Thymus (tissue), 11 donors: ENCODE measurements around the gene NFKBIA. TPM values are rescaled to one million over a fixed set of nuclear protein-coding genes. Genes with fewer than 3 reads are reported as not detected.

Experiments used
- DNase-seq, 9 donors: peaks; one replicate each; pipeline ENCODE4 v3.0.0-alpha.2; 2013; ENCODE audit warnings: low spot score in 9 of 9, low read depth in 6 of 9, missing footprints in 1 of 9
- H3K27ac ChIP-seq, 2 donors: one replicate each; pipeline ENCODE4 v1.5.1; 2013; ENCODE audit warnings: control low read depth in 1 of 2, low read depth in 1 of 2, low read length in 1 of 2, mild to moderate bottlenecking in 1 of 2, moderate library complexity in 1 of 2
- H3K27me3 ChIP-seq, 2 donors: one replicate each; pipeline ENCODE4 v1.5.1; 2013; ENCODE audit warnings: low read length in 1 of 2; ENCODE audit not compliant: control insufficient read depth in 2 of 2, insufficient read depth in 1 of 2
- H3K36me3 ChIP-seq, 2 donors: one replicate each; pipeline ENCODE4 v1.5.1; 2013; ENCODE audit warnings: low read length in 1 of 2, mild to moderate bottlenecking in 1 of 2, moderate library complexity in 1 of 2; ENCODE audit not compliant: control insufficient read depth in 2 of 2, insufficient read depth in 2 of 2
- H3K4me1 ChIP-seq, 2 donors: one replicate each; pipeline ENCODE4 v1.5.1; 2013; ENCODE audit warnings: low read length in 2 of 2; ENCODE audit not compliant: control insufficient read depth in 2 of 2, insufficient read depth in 2 of 2
- H3K4me3 ChIP-seq, 2 donors: one replicate each; pipeline ENCODE4 v1.5.1; 2013; ENCODE audit warnings: low read length in 2 of 2, control low read depth in 1 of 2, mild to moderate bottlenecking in 1 of 2
- H3K9me3 ChIP-seq, 2 donors: one replicate each; pipeline ENCODE4 v1.5.1; 2013; ENCODE audit warnings: low read length in 1 of 2, mild to moderate bottlenecking in 1 of 2; ENCODE audit not compliant: control insufficient read depth in 2 of 2, insufficient read depth in 1 of 2
- WGBS: extraction: QIAGEN DNeasy Blood & Tissue Kit; methylation state at CpG from one replicate; pipeline ENCODE4 v1.1.7; 2013; 5-methylcytosine and 5-hydroxymethylcytosine counted together
- polyA plus RNA-seq: library from polyadenylated mRNA; stranded (reverse); fragments of 200-250 nt; gene quantifications from one replicate; pipeline ENCODE4 v1.2.3, GENCODE V29; 2013
- total RNA-seq: library from RNA; stranded (reverse); fragments of 120-200 nt; gene quantifications from one replicate; pipeline ENCODE4 v1.2.4, GENCODE V29; 2013
- donor health status: healthy.

NFKBIA gene
- total and polyA plus RNA-seq, 2 donors, result 166 to 241 TPM

DNA sequence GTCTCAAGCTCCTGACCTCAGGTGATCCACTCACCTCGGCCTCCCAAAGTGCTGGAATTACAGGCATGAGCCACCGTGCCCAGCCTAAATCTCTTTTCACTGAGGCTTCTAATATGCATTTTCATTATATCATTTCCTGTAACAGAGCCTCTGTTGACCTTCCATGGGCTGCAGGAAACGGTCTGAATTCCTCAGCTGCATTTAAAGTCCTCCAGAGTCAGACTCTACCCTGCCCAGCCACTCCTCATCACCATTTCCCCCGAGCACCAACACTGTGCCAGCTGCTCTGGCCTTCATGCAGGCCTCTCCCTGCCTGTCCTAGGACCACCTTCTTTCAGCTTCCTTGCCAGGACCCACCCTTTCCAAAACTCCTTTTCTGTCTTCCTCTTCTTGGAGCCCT lies 9.8 kb upstream of the NFKBIA start:
- no peak for DNase-seq
- H3K27me3 ChIP-seq, result no peaks in the 10 kb centered on the region
- no peak overlapping the region for H3K27ac ChIP-seq
- H3K4me3 ChIP-seq, result no peak overlapping the region
- H3K4me1 ChIP-seq, result peaks cover 6 to 31% of the 10 kb centered on the region in 2 donors
- 89% methylated on average over 4 of the region's 4 CpGs for WGBS
- no peaks in the 10 kb centered on the region for H3K36me3 ChIP-seq
- no peaks in the 10 kb centered on the region for H3K9me3 ChIP-seq

DNA sequence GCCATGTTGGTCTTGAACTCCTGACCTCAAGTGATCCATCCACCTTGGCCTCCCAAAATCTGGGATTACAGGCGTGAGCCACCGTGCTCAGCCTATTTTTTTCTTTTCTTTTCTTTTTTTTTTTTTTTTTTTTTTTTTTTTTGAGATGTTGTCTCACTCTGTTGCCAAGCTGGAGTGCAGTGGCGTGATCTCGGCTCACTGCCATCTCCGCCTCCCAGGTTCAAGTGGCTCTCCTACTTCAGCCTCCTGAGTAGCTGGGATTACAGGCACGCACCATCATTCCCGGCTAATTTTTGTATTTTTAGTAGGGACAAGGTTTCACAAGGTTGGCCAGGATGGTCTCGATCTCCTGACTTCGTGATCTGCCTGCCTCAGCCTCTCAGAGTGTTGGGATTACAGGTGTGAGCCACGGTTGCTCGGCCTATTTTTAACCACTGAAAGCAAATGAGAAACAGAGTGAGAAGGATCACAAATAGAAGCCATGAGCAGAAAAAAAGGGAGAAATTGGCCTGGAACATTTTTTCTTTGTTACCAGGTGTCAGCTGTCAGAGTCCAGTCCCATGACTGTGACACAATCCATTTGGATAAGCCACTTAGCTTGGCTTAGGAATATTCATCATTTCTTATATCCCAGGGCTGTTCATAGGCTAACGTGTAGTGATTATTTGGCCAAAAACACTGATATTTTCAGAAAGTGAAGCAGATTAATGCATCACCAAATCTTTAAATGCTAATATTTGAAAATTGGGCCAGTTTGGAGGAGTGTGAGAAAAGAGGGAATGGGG lies 7.9 kb upstream of the NFKBIA start:
- no peaks in the 10 kb centered on the region for H3K27me3 ChIP-seq
- no peaks in the 10 kb centered on the region for H3K36me3 ChIP-seq
- WGBS, result 93% methylated on average over 12 of the region's 12 CpGs
- no peaks in the 10 kb centered on the region for H3K9me3 ChIP-seq
- peaks cover 6 to 28% of the 10 kb centered on the region in 2 donors for H3K4me1 ChIP-seq
- no peak overlapping the region for H3K27ac ChIP-seq
- no peak for DNase-seq
- no peak overlapping the region for H3K4me3 ChIP-seq

DNA sequence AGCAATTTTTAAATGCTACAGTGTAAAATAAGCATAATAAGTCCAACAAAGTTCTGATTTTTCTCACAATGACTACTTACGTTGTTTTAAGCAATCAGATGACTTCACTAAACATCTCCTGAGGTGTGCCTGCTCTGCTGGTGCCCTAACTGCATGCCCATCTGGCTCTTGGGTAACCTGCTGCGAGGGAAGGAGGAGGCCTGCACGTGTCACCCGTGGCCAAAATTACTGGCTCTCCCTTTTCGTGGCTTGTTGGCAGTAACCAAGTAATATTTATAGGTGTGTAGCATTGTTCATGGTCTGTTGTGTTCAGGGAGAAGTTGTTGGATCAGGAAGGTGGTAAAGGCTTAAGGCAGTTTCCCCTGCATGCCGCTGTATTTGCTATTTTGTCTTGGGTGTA lies 6.3 kb upstream of the NFKBIA start:
- H3K4me1 ChIP-seq, result peaks cover 1 to 16% of the 10 kb centered on the region in 2 donors
- 93% methylated on average over 6 of the region's 6 CpGs for WGBS
- H3K9me3 ChIP-seq, result no peaks in the 10 kb centered on the region
- no peaks in the 10 kb centered on the region for H3K27me3 ChIP-seq
- H3K36me3 ChIP-seq, result no peaks in the 10 kb centered on the region
- DNase-seq, result no peak
- H3K27ac ChIP-seq, result no peak overlapping the region
- H3K4me3 ChIP-seq, result no peak overlapping the region

DNA sequence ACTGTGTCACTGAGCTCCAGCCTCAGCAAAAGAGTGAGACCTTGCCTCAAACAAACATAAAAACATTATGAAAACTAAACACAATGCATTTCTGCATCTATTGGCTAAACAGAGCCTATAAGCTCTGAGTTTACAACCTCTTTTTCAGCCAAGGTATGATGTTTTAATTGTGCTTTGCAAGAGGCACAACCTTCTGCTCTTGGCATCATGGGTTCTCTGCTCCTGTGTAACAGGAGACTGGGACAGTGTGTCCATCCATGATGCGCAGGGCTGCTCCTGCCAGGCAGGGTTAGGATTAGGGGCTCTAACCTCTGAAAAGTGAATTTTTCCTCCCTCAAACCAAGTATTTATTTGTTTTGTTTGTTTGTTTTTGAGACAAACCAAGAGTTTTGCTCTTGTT lies 5.0 kb upstream of the NFKBIA start:
- H3K4me1 ChIP-seq, result peaks cover 4 to 20% of the 10 kb centered on the region in 2 donors
- H3K9me3 ChIP-seq, result no peaks in the 10 kb centered on the region
- WGBS, result 100% methylated on average over 1 of the region's 1 CpG
- no peak overlapping the region for H3K27ac ChIP-seq
- no peaks in the 10 kb centered on the region for H3K27me3 ChIP-seq
- DNase-seq, result no peak
- no peaks in the 10 kb centered on the region for H3K36me3 ChIP-seq
- H3K4me3 ChIP-seq, result no peak overlapping the region

GRCh38 chr14:35408026-35408425 lies 3.5 kb upstream of the NFKBIA start:
- Histone ChIP-seq H3K4me3 (no peak overlapping the region), H3K27ac (no peak overlapping the region), H3K4me1 (peaks cover 5 to 23% of the 10 kb centered on the region in 2 donors), H3K36me3 (peaks cover 2 to 7% of the 10 kb centered on the region in 2 donors), H3K27me3 (no peaks in the 10 kb centered on the region), H3K9me3 (no peaks in the 10 kb centered on the region)
- DNase-seq, result no peak
- WGBS, result 98% methylated on average over 8 of the region's 8 CpGs

GRCh38 chr14:35407306-35407630 lies 2.7 kb upstream of the NFKBIA start:
- peaks cover 8 to 14% of the 10 kb centered on the region in 2 donors for H3K36me3 ChIP-seq
- no peak for DNase-seq
- no peaks in the 10 kb centered on the region for H3K27me3 ChIP-seq
- H3K9me3 ChIP-seq, result no peaks in the 10 kb centered on the region
- no peak overlapping the region for H3K4me3 ChIP-seq
- peaks cover 10 to 28% of the 10 kb centered on the region in 2 donors for H3K4me1 ChIP-seq
- no peak overlapping the region for H3K27ac ChIP-seq
- 91% methylated on average over 1 of the region's 1 CpG for WGBS

- WGBS, result 22% methylated on average over 5 of the region's 5 CpGs
- peak in 3 of 9 donors; percentile 47 to 81 (median 56) for DNase-seq
- Histone ChIP-seq H3K27me3 (no peaks in the 10 kb centered on the region), H3K4me1 (peaks cover 13 to 33% of the 10 kb centered on the region in 2 donors), H3K36me3 (peaks cover 14 to 20% of the 10 kb centered on the region in 2 donors), H3K9me3 (no peaks in the 10 kb centered on the region), H3K27ac (no peak overlapping the region), H3K4me3 (no peak overlapping the region)
These were observed 2.2 kb upstream of the NFKBIA start for GRCh38 chr14:35406506-35407305.

DNA sequence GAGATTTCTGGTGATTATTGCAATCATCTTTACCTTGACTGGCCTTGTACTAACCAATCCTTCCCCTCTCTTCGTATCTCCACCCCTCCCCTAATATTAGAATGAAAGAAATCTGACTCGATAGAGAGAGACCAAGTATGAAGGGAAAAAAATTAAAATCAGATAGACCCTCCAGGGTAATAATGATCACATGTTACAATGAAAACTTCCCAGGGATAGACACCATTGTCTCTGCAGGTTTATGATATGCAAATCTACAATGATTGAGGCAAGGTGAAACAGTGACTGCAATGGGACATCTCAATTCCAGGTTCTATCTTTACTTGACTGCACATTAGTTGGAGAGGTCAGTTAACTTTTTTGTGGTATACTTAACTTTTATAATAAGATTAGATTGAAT lies 1.5 kb upstream of the NFKBIA start:
- DNase-seq, result no peak
- peak overlapping the region in 1 of 2 donors; percentile 74 for H3K27ac ChIP-seq
- WGBS, result 86% methylated on average over 2 of the region's 2 CpGs

GRCh38 chr14:35405304-35405996 lies 901 bp upstream of the NFKBIA start:
- DNase-seq, result no peak
- H3K36me3 ChIP-seq, result peaks cover 27 to 32% of the 10 kb centered on the region in 2 donors
- peaks cover 16 to 41% of the 10 kb centered on the region in 2 donors for H3K4me1 ChIP-seq
- H3K27me3 ChIP-seq, result no peaks in the 10 kb centered on the region
- no peaks in the 10 kb centered on the region for H3K9me3 ChIP-seq
- 52% methylated on average over 14 of the region's 14 CpGs for WGBS
- H3K4me3 ChIP-seq, result peak overlapping the region; percentile 61 to 90
- H3K27ac ChIP-seq, result peak overlapping the region; percentile 78 to 91

More for the DNA sequence above, 1.5 kb upstream of the NFKBIA start:
- Histone ChIP-seq H3K27me3 (no peaks in the 10 kb centered on the region), H3K4me3 (no peak overlapping the region), H3K9me3 (no peaks in the 10 kb centered on the region), H3K4me1 (peaks cover 15 to 37% of the 10 kb centered on the region in 2 donors), H3K36me3 (peaks cover 20 to 26% of the 10 kb centered on the region in 2 donors)
